ENCODE measurements around the gene APP.

APP gene

GRCh38 chr21:25980710-25981109 lies 189.9 kb downstream of the APP start:
- no peak for TF ChIP-seq CTCF (IDR thresholded peaks at IDR 0.05; ENCODE audit: control extremely low read depth, extremely low read depth, low read depth, missing control alignments)
- CTCF ChIA-PET: interaction anchor here (1.2 to 1.3 kb wide), 2 partner anchors 18 to 47 kb away, joined by 3 read pairs; no protein-coding TSS in a partner anchor
- POLR2A ChIA-PET: no interaction called here
- DNase-seq (ENCODE audit: extremely low spot score): no peak

GRCh38 chr21:25979845-25980616 lies 190.5 kb downstream of the APP start:
- ChIA-PET CTCF (interaction anchor here (1.2 to 1.3 kb wide), 2 partner anchors 17 to 47 kb away, joined by 3 read pairs; no protein-coding TSS in a partner anchor), POLR2A (no interaction called here)
- no peak for DNase-seq (ENCODE audit: extremely low spot score)
- no peak for TF ChIP-seq CTCF (IDR thresholded peaks at IDR 0.05; ENCODE audit: control extremely low read depth, extremely low read depth, low read depth, missing control alignments)

- no peak for TF ChIP-seq CTCF (IDR thresholded peaks at IDR 0.05; ENCODE audit: control extremely low read depth, extremely low read depth, low read depth, missing control alignments)
- DNase-seq (ENCODE audit: extremely low spot score): no peak
- ChIA-PET POLR2A (no interaction called here), CTCF (no interaction called here)
These were observed 193.4 kb downstream of the APP start for GRCh38 chr21:25977068-25977611.

GRCh38 chr21:25974964-25975363 lies 195.6 kb downstream of the APP start:
- ChIA-PET POLR2A (no interaction called here), CTCF (no interaction called here)
- DNase-seq (ENCODE audit: extremely low spot score): no peak
- TF ChIP-seq CTCF (IDR thresholded peaks at IDR 0.05; ENCODE audit: control extremely low read depth, extremely low read depth, low read depth, missing control alignments): no peak

- POLR2A ChIA-PET: no interaction called here
- CTCF ChIA-PET: interaction anchor here (1.1 to 1.3 kb wide), 2 partner anchors 12 to 20 kb away, joined by 4 read pairs; no protein-coding TSS in a partner anchor
- no peak for TF ChIP-seq CTCF (IDR thresholded peaks at IDR 0.05; ENCODE audit: control extremely low read depth, extremely low read depth, low read depth, missing control alignments)
- no peak for DNase-seq (ENCODE audit: extremely low spot score)
These were observed 200.2 kb downstream of the APP start for GRCh38 chr21:25970254-25970930.

- ChIA-PET CTCF (interaction anchor here (0.9 to 1.5 kb wide), 6 partner anchors 9 to 201 kb away, joined by 3 to 4 read pairs (median 3); no protein-coding TSS in a partner anchor), POLR2A (no interaction called here)
- no peak for DNase-seq (ENCODE audit: extremely low spot score)
- TF ChIP-seq CTCF (IDR thresholded peaks at IDR 0.05; ENCODE audit: control extremely low read depth, extremely low read depth, low read depth, missing control alignments): no peak
These were observed 202.6 kb downstream of the APP start for GRCh38 chr21:25967901-25968438.
